HG03442 (cell line): ENCODE results near the gene SFR1.

Source experiments
- ATAC-seq: cut with Tn5 transposase; IDR thresholded peaks from one replicate; pipeline ENCODE4 v1.9.1; 2021; ENCODE audit warnings: mild to moderate bottlenecking, moderate library complexity; ENCODE audit not compliant: unreplicated experiment

Gene SFR1

GRCh38 chr10:104104418-104104817 is 17.6 kb upstream of the SFR1 start:
- ATAC-seq: no peak

DNA sequence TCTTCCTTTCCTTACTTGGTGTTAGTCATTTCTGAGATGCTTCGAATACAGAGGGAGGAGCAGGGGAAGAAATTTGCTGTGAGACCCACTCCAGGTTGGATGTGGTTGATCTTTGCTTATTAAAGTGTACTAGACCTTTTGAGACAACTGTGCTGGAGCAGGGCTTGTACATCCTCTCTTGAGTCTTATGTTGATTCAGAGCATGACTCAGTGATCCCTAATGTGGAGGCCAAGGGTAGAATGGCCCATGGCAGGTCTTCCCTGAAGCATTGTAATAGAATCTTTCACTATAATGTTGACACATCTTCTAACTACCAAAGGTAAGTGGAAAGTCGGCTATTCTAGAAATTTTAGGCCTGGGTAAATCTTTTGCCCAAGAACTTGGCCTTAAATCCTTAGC is 17.0 kb upstream of the SFR1 start:
- no peak for ATAC-seq

GRCh38 chr10:104109908-104110662 is 11.9 kb upstream of the SFR1 start:
- peak; percentile 74 for ATAC-seq

DNA sequence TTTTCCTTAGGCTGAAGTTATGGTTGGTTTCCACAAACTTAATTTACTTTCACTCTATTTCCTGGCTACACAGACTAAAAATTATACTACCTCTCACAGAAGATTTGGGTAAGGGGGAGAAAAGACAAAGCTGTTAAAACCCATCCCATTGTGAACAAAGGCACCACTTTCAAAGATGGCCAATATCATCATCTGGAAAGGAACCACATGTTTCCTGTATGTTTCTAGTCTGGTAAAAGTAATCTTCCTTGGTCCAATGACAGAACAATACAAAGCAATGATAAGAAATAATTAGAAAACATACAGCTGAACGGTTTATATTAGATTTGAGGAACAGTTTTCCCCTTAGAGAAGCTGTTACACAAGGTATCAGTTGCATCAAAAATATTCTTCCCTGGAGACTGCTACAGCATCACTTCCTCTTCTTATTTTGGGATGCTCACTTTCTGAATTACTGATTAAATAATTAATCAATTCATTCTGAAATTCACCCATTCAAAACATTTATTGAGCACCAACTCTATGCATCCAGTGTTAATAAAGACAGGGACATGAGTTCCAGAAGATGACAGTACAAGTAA is 8.5 kb upstream of the SFR1 start:
- no peak for ATAC-seq

DNA sequence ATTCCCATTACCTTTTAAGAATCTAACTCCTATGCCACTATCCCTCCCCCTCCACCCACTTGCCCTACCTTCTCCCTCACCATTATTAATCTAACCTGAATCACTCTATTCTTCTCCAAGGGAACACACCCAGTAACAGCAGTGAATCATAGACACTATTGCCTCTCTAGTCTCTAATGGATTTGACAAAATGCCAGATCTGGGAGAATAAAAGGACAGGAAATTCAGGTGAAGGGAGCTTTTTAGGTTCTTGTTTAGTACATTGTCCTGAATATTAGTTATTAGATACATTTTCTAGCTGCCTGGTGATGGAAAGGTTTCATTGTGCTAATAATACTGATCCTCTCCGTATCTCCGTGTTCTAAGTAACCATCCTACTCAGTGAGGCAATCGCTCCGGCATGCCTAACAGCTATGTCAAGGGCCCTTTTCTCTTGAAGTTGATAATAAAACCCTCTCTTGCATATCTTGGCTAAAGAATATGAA is 4.1 kb upstream of the SFR1 start:
- ATAC-seq: no peak

DNA sequence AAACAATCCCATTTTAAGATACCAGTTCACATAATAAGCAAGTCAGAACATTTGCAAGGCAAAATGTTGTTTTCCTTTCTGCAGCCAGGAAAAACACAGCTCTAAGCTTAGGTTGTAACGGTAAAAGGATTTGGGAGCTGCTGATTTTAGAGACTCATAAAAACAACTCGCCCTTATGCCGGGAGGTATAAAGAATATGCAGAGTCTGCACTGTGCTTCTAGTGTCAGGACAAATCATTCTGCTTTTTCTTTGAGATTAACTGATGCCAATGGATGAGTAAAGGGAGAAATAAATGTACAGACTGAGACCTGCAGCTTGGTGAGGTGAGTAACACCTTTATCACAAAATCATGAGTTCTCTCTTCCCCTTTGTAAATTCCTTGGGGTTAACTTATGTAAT is 2.0 kb upstream of the SFR1 start:
- ATAC-seq: no peak

DNA sequence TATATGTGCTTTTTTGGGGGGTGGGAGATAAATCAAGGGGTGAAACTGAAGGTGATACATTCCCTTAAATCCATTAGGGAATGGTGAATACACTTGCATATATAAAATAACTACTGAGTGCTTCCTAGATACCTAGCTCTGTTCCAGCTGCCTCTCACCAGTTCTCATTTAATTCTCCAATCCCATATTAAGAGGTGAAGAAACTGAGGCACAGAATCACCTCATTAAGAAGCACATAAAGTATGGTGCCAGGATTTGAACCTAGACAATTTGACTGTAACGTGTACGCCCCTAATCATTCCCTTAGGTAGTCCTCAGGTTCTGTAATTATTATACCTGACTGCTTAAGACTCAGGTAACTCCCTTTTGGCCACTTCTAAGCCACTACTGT is 1.5 kb upstream of the SFR1 start:
- no peak for ATAC-seq

- peak; percentile 37 for ATAC-seq
These were observed 977 bp upstream of the SFR1 start for GRCh38 chr10:104120903-104121484.

GRCh38 chr10:104122225-104123107 is 495 bp downstream of the SFR1 start:
- ATAC-seq: no peak

GRCh38 chr10:104123397-104123796 is 1.4 kb downstream of the SFR1 start:
- no peak for ATAC-seq

DNA sequence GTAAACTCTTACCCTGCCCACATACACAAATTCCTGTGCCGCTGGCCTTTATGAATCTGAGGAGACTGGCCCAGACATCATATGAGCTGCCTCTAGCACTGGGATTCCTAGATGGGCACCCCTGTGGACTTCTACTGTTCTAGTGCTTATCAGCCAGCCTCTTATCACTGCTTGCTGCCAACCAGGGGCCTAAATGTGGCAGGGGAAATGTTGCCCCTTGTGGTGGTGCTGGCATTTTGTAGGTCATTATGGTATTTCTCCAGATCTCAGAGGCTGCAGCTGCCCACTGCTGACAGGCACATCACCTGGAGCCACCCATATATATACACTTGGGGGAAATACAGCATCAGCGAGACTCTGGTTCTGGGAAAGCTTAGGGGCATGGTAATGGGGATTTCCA is 5.4 kb downstream of the SFR1 start:
- ATAC-seq: peak; percentile 74

DNA sequence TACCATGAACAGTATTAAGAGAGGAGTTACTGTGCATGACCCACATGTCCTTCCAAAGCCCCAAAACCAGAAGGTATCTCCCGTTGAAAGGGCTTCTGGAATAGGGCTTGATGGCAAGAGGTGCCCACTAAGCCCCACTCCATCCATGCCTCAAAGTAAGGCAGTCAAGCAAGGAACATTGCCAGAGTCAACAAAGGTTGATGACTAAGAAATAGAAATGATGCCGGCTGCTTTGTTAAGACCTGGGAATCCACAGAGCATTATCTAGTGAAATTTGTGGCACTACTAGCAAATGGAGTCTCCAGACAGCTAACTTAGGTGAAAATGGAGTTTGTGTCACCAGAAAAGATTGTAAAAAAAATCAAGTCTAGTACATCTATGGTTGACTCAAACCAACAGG is 6.2 kb downstream of the SFR1 start:
- no peak for ATAC-seq

- ATAC-seq: no peak
These were observed 8.1 kb downstream of the SFR1 start for GRCh38 chr10:104130041-104130440.

DNA sequence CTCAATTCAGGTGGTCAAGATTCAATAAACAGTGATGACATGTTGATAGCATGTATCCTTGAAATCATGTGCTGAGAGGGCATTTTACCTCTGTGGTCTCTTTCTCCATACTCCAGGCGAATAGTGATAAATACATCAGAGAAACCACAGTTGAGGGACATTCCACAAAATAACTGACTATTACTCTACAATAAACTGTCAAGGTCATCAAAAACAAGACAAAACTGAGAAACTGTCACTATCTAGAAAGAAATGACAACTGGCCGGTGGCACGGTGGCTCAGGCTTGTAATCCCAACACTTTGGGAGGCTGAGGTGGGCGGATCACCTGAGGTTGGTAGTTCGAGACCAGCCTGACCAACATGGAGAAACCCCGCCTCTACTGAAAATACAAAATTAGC is 16.2 kb downstream of the SFR1 start:
- no peak for ATAC-seq

GRCh38 chr10:104139221-104139620 is 17.2 kb downstream of the SFR1 start:
- ATAC-seq: no peak

- ATAC-seq: no peak
These were observed 20.1 kb downstream of the SFR1 start for GRCh38 chr10:104142081-104142480.

- ATAC-seq: no peak
These were observed 21.9 kb downstream of the SFR1 start for GRCh38 chr10:104143829-104144228.

DNA sequence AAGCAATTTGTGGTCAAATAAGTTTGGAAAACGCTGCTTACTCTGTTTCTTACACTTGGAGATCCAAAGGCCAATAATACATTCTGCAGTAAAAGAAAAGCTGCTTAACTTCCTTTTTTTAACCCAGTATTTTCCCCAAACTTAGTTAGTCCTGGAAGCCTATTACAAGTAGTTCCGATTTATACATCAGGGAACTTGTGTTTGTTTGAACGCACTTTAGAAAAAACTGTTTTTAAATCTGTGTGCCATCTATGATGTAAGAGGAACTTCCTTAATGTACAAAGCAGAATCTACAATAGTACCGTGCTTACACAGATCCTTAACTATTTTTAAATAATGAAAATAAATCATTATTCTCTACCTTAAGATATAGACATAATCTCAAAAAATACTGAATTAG is 23.0 kb downstream of the SFR1 start:
- no peak for ATAC-seq

- ATAC-seq: no peak
These were observed 24.9 kb downstream of the SFR1 start for GRCh38 chr10:104146882-104147281.

GRCh38 chr10:104150139-104150538 is 28.2 kb downstream of the SFR1 start:
- ATAC-seq: no peak

- no peak for ATAC-seq
These were observed 29.8 kb downstream of the SFR1 start for GRCh38 chr10:104151737-104152136.
